ENCODE results near the gene P3H1.

Gene P3H1

GRCh38 chr1:42744148-42744413 lies 22.7 kb downstream of the P3H1 start:
- no peak for DNase-seq (ENCODE audit: low read depth in 2 of 2)

GRCh38 chr1:42743317-42744147 lies 23.3 kb downstream of the P3H1 start:
- DNase-seq (ENCODE audit: low read depth in 2 of 2) = no peak

GRCh38 chr1:42742617-42743316 lies 24.1 kb downstream of the P3H1 start:
- DNase-seq (ENCODE audit: low read depth in 2 of 2) = no peak

DNA sequence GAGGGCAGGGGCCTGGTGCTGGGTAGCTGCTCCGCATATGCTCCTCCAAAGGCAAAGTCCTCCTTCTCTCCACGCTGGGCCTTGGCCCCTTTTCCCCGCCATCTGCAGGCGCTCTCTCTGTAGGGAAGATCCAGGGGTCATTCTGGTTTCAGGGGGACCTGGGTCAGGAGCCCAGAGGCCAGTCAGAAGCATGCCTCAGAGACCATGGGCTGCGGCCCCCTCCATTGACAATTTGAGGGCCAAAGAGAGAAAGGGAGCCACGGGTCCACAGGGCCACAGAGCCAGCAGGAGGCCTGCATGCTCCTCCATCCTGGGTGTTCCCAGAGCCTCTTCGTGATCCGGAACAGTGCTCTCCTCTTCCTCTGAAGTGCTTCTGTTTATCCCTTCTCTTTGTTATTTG lies 24.7 kb downstream of the P3H1 start:
- DNase-seq (ENCODE audit: low read depth in 2 of 2) = no peak

- DNase-seq (ENCODE audit: low read depth in 2 of 2) = no peak
Observed at GRCh38 chr1:42741706-42742105, 25.1 kb downstream of the P3H1 start.

- no peak for DNase-seq (ENCODE audit: low read depth in 2 of 2)
Observed at GRCh38 chr1:42740851-42741580, 25.8 kb downstream of the P3H1 start.

DNA sequence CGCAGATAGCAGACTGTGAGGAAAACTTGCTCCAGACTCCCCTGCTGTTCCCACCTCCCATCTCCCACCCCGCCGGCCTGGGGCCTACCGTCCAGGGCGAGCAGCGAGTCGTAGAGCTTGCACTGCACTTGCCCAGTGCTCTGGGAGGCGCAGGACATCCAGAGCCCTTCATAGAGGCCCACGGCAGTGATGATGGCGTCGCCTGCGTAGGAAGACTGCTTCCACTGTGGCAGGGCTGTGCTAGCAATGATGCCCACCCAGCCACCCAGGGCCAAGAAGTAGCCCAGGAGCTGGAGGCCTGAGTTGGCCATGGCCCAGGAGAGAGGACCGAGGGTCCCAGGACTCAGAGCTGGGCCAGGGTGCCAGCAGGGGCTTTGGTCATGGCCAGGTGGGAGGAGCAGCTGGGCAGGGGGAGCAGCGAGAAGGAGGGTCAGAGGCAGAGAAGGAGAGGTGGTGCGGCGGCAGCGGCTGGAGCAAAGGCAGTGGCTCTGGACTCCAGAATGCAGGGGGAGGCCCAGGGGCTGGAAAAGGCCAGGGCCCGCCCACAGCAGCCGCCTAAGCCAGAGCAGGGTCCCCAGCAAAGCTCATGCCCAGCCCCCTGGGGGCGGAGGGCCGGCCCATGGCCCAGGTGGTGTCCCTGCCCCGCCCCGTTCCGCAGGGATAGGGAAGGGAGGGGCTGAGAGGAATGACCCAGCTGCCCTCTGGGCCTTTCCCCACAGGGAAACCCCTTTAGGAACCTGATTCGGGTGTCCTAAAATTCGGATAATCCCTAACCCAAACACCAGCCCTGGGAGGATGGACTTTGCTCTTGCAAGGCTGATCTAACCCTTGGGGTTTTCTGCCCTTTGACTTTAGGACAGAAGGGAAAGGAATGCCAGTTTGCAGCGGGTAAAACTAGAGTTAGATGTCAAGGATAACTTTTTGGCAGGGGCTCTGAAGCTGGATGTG lies 26.8 kb downstream of the P3H1 start, which contains the start of gene CLDN19:
CLDN19 (minus strand) TSS at position 484 of the 948 bp plus-strand sequence; CDS start at position 311, 173 bp downstream.
- no peak for DNase-seq (ENCODE audit: low read depth in 2 of 2)

GRCh38 chr1:42738678-42739226 lies 28.1 kb downstream of the P3H1 start:
- DNase-seq (ENCODE audit: low read depth in 2 of 2) = no peak

- DNase-seq (ENCODE audit: low read depth in 2 of 2) = no peak
Observed at GRCh38 chr1:42737986-42738677, 28.7 kb downstream of the P3H1 start.

GRCh38 chr1:42737257-42737656 lies 29.6 kb downstream of the P3H1 start:
- no peak for DNase-seq (ENCODE audit: low read depth in 2 of 2)

GRCh38 chr1:42736571-42737200 lies 30.1 kb downstream of the P3H1 start:
- DNase-seq (ENCODE audit: low read depth in 2 of 2) = no peak

DNA sequence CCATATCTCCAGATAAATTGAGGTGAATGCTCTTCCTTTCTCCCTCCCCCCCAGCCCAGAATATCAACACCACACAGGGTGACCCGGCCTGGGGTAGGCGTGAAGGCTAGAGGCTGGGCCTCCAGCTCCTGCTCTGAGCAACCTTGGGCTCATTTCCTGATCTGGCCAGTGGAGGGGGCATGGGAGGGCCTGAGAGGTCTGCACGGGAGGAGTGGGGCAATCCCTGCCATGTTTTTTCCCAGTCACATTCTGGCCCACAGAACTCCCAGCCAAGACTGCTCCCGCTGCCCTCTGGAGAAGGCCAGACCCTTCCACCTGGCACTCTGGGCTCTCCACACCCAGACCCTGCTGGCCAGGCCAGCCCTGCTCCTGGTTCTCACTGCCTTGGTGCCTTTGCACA lies 30.7 kb downstream of the P3H1 start:
- DNase-seq (ENCODE audit: low read depth in 2 of 2) = no peak

DNA sequence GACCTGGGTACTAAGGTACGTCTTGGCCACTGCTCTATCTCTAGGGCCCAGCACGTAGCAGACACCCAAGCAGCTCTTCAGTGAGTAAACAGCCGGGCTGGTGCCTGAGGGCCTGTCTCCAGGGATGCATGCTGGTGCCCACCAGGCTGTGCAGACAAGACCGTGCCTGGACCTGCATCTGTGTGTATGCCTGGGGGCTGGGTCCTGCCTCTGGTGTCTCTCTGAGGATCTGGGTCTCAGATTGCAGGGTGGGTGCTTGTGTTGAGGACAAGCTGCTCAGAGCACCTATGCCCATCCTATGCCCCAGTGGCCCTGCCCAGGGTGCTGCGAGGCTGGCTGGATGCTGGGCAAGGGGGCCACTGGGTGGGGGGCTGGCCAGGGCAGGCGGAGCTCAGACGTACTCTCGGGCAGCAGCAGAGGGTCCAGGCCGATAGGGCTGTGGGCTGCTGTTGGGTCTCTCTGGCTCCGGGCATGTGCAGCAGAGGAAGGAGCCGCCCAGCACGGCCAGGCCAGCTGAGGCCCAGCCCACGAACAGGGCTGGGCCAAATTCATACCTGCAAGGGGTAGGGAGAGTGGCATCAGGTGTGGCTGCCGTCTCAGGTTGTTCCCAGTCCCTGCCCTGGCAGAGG lies 31.2 kb downstream of the P3H1 start:
- DNase-seq (ENCODE audit: low read depth in 2 of 2) = no peak

DNA sequence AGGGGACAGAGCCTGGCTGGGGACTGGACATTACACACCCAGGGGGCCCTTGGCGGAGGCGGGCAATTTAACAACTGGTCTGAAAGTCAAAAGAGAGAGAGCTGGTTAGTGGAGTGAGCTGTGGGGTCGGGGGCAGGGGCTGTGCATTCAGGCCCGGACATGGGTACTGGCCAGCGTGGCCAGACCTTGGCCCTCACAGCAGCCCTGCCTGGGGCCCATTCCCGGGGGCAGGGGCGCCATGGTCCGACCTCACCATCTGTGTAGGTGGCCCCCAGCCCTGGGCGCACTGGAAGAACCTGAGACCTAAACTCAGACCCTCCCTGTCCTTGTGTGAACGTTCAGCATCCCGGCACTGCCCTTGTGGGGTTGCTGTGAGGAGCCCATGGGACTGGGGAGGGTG lies 31.8 kb downstream of the P3H1 start:
- no peak for DNase-seq (ENCODE audit: low read depth in 2 of 2)

DNA sequence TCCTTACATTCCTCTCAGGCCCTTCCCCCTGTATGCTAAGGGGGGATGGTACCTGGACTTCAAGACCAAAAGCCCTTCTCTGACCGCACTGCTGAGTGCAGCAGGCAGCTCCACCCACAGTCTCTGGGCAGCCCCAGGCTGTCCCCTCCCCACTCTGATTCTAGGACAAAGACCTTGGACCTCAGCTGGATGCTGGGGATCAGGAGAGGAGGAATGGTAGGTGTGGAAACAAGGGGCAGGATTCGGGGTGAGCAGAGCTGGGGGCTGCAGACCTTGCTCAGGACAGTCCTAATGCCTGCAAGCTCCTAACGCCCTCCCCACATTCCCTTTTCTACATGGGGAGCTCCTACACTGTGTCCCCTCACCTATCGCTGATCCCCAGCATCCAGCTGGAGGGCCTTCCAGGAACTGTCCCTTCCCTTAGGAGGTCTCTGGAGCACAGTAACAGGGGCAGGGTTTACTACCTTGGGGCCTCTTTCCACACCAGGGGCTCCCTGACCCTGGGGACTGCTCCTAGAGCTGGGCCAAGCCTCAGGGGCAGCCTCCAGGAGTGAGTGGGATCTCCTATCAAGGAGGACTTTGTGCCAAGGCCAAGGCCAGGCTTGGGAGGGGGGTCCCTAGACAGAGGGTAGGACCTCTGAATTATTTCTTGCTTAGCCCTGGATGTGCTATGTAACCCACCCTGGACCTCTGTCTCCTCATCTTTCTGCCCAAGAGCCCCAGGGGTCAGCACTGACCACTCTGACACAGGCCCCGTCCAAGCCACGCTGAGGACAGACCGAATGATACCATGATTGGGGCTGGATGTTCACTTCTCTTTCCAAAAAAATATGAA lies 32.4 kb downstream of the P3H1 start:
- DNase-seq (ENCODE audit: low read depth in 2 of 2) = no peak

DNA sequence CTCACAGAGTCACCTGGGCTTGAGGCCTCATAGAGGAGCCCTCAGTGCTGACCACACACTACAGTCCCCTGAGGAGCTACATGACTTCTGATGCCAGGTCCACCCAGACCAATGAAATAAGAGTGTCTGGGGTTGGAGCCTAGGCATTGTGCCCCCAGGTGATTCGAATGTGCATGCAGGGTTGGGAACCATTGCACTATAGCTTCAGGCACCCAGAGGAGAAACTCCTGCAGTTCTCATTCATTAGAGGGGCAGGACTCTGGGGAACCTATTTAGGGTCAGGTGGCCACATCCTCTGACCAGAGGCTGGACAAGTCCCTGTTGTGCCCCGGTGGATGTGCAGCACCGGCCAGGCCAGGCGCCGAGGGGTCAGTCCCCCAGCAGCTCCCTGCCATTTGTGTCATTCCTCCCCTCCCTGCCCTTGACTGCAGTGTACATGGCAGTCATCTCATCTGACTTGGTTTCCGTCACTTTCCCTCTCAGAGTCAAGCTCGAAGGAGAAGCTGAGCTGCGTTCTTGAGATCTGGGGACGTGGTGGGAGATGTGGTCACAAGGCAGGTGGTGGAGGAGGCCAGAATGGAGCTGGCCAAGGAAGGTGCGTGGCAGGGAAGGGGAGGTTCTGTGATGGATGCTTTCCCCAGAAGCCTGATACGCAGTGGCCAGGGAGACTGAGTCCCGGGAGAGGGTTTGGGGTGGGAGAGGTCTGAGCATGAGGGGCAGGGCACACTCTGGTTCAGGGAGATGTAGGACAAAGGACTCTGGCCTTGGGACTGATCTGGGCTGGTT lies 33.2 kb downstream of the P3H1 start:
- no peak for DNase-seq (ENCODE audit: low read depth in 2 of 2)

DNA sequence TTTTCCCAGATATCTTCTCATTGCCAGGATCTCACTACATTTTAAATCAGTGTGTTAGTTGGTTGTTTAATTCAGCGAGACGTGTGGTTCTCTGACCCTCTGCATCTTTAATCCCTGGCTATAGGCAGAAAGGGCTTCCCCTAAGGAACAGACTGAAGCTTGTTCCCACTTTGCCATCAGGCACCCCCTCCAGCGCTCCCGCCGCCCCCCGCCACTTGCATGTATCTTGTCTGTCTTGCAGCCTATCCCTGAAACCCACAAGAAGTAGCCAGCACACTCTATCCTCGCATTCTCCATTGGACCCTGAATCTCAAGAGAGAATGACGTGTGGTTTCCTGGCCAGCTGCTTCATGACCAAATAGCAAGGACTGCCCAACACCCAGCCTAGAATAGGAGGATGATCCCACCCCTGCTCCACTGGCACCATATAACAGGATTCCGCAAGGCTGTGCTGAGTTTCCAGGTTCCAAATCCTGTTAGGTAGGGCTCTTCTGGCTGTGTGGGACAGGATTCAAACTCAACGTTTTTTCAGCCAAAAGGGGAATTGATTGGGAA lies 34.6 kb downstream of the P3H1 start:
- no peak for DNase-seq (ENCODE audit: low read depth in 2 of 2)

GRCh38 chr1:42731585-42731984 lies 35.2 kb downstream of the P3H1 start:
- DNase-seq (ENCODE audit: low read depth in 2 of 2) = no peak
